Endothelial cell of umbilical vein (primary cell): ENCODE measurements around the gene RORC. TPM values are rescaled to one million over a fixed set of nuclear protein-coding genes. Genes with fewer than 3 reads are reported as not detected.

Experiments
- BruUV-seq: library from RNA; stranded (reverse); fragments of 400-500 nt; replicated peaks from 2 replicates; lab custom pipeline; 2021; lab: Mats Ljungman, UMichigan
- CTCF ChIA-PET: fragments of 300-600, 350-600 bp; sonication (Branson Sonifier 250); formaldehyde crosslinking; loops from one replicate; lab custom pipeline; 2021; ENCODE audit warnings: antibody characterized with exemption, inconsistent platforms; lab: Charles Lee
- POLR2A ChIA-PET: fragments of 300-600, 350-600 bp; sonication (Branson Sonifier 250); formaldehyde crosslinking; loops from one replicate; lab custom pipeline; 2021; ENCODE audit warnings: antibody characterized with exemption, inconsistent platforms; lab: Charles Lee
- DNase-seq: peaks from one replicate; pipeline ENCODE4 v3.0.0-alpha.2; 2011; ENCODE audit warnings: low read depth, low spot score
- FAIRE-seq: peaks from 2 replicates; lab custom pipeline; 2011; peaks lifted over from hg19 to GRCh38; lab: Jason Lieb, UNC
- H2AFZ ChIP-seq: 2 replicates; pipeline ENCODE4 v1.6.0; 2012; ENCODE audit warnings: low read depth, low read length, control low read depth, inconsistent platforms
- H3K27ac ChIP-seq: 2 replicates; pipeline ENCODE4 v1.5.1; 2011; ENCODE audit warnings: low read depth, mild to moderate bottlenecking, control low read depth, low read length, moderate library complexity; ENCODE audit not compliant: insufficient read depth
- H3K27me3 ChIP-seq, 2 experiments: 2 replicates each; pipeline versions ENCODE4 v1.6.0 to v1.6.1; 2011; ENCODE audit warnings: low read length in 2 of 2, mixed read lengths in 1 of 2; ENCODE audit not compliant: control insufficient read depth in 2 of 2, insufficient read depth in 2 of 2
- H3K36me3 ChIP-seq, 2 experiments: 2 replicates in 1 of 2; 3 replicates in 1 of 2; pipeline ENCODE4 v1.5.1; 2011; ENCODE audit warnings: low read length in 2 of 2, mild to moderate bottlenecking in 1 of 2, moderate library complexity in 1 of 2; ENCODE audit not compliant: control insufficient read depth in 2 of 2, insufficient read depth in 2 of 2; ENCODE audit errors: extremely low read depth in 1 of 2
- H3K4me1 ChIP-seq: 3 replicates; pipeline ENCODE4 v1.5.1; 2011; ENCODE audit warnings: mild to moderate bottlenecking, low read length; ENCODE audit not compliant: control insufficient read depth, insufficient read depth; ENCODE audit errors: extremely low read depth
- H3K4me2 ChIP-seq: 2 replicates; pipeline ENCODE4 v1.6.1; 2011; ENCODE audit warnings: low read length, control low read depth, mixed read lengths; ENCODE audit not compliant: insufficient read depth
- H3K4me3 ChIP-seq, 3 experiments: fragments of 200-600 bp in 1 of 3; sonication (generic), shearing (Covaris generic) in 1 of 3; replicated peaks in 1 of 3; 2 replicates each; pipeline ENCODE4 v1.5.1; 2011 to 2016; ENCODE audit warnings: control low read depth in 3 of 3, low read length in 3 of 3, mild to moderate bottlenecking in 2 of 3, inconsistent platforms in 1 of 3, low read depth in 1 of 3, moderate library complexity in 1 of 3; ENCODE audit not compliant: insufficient read depth in 1 of 3
- H3K79me2 ChIP-seq: 2 replicates; pipeline ENCODE4 v1.6.0; 2012; ENCODE audit warnings: low read length, inconsistent platforms; ENCODE audit not compliant: control insufficient read depth, insufficient read depth
- H3K9ac ChIP-seq: replicated peaks from 2 replicates; pipeline ENCODE3; 2011; ENCODE audit warnings: low read length, control low read depth; ENCODE audit not compliant: insufficient read depth; ENCODE audit errors: extremely low read depth
- H3K9me1 ChIP-seq: replicated peaks from 3 replicates; pipeline ENCODE4 v1.6.0; 2011; ENCODE audit warnings: mild to moderate bottlenecking, low read length; ENCODE audit not compliant: control insufficient read depth, insufficient read depth; ENCODE audit errors: extremely low read depth
- H3K9me3 ChIP-seq: replicated peaks from 2 replicates; pipeline ENCODE4 v1.5.1; 2012; ENCODE audit warnings: low read length, inconsistent platforms; ENCODE audit not compliant: control insufficient read depth, insufficient read depth
- H4K20me1 ChIP-seq: replicated peaks from 2 replicates; pipeline ENCODE3; 2011; ENCODE audit warnings: mild to moderate bottlenecking, low read length; ENCODE audit not compliant: control insufficient read depth, insufficient read depth; ENCODE audit errors: extremely low read depth
- EZH2 ChIP-seq: IDR thresholded peaks from 2 replicates; pipeline ENCODE4 v1.6.1; 2012; ENCODE audit warnings: borderline replicate concordance, low read depth, mild to moderate bottlenecking, moderate library complexity, low read length, inconsistent platforms; ENCODE audit not compliant: severe bottlenecking
- FOS ChIP-seq: IDR thresholded peaks from 2 replicates; pipeline ENCODE4 v1.6.1; 2011; ENCODE audit warnings: mild to moderate bottlenecking, low read length, moderate library complexity, borderline replicate concordance; ENCODE audit not compliant: insufficient read depth
- GATA2 ChIP-seq: IDR thresholded peaks from 2 replicates; pipeline ENCODE4 v1.7.0; 2011; ENCODE audit warnings: low read depth, mild to moderate bottlenecking, moderate library complexity, mixed read lengths, low read length; ENCODE audit not compliant: insufficient read length, insufficient read depth
- JUN ChIP-seq: IDR thresholded peaks from 2 replicates; pipeline ENCODE4 v1.6.1; 2011; ENCODE audit warnings: borderline replicate concordance, low read depth; ENCODE audit not compliant: insufficient read length, insufficient read depth
- MYC ChIP-seq: IDR thresholded peaks from one replicate; pipeline ENCODE4 v1.6.1; 2011; ENCODE audit warnings: mild to moderate bottlenecking, low read depth, low read length
- POLR2A ChIP-seq: IDR thresholded peaks from 2 replicates; pipeline ENCODE4 v1.6.1; 2012; ENCODE audit warnings: low read depth, mild to moderate bottlenecking, control low read depth, low read length
- POLR2AphosphoS5 ChIP-seq: IDR thresholded peaks from 2 replicates; pipeline ENCODE4 v1.6.1; 2012; ENCODE audit warnings: low read depth, mild to moderate bottlenecking, control low read depth, low read length, moderate library complexity; ENCODE audit not compliant: insufficient read depth
- dilution Hi-C: fragments of 300-500 bp; cut with MboI; formaldehyde crosslinking; loops from one replicate; pipeline ENCODE4 v1.15.0; 2019; ENCODE audit warnings: low sequenced_read_pairs; ENCODE audit not compliant: extremely low pct_ligation_motif_present
- intact Hi-C: fragments of 100-400 bp; cut with micrococcal nuclease; formaldehyde crosslinking; loops from one replicate; pipeline ENCODE4 v1.10.0; 2022
- polyA plus RNA-seq, 4 experiments: library from polyadenylated mRNA; depleted of rRNA in 3 of 4; stranded (reverse) in 3 of 4; unstranded in 1 of 4; fragments of >200 nt; gene quantifications; 2 replicates each; pipeline versions ENCODE4 v1.2.1 to v1.2.3, GENCODE V29; 2011 to 2012; ENCODE audit warnings: missing spikeins in 1 of 4
- total RNA-seq: library from RNA; stranded (reverse); gene quantifications from 2 replicates; pipeline ENCODE4 v1.2.3, GENCODE V29; 2021
- TF ChIP-seq, protein P1 (sequence below): IDR thresholded peaks from 2 replicates; pipeline ENCODE4 v1.6.1; 2011; ENCODE audit not compliant: insufficient read depth, insufficient read length
- TF ChIP-seq, protein P2 (sequence below), 2 donors: IDR thresholded peaks; 1 replicate in 1 of 2; 2 replicates in 1 of 2; pipeline ENCODE4 v1.5.1; 2011; ENCODE audit warnings: low read length in 2 of 2, mild to moderate bottlenecking in 2 of 2, moderate library complexity in 2 of 2, control low read depth in 1 of 2, inconsistent platforms in 1 of 2, low read depth in 1 of 2; ENCODE audit not compliant: insufficient read depth in 1 of 2; ENCODE audit errors: extremely low read depth in 1 of 2

The RORC gene
- total and polyA plus RNA-seq, 2 donors (not counting 3 experiments of a cell fraction or from before 2014, with no cell fraction given): not detected

DNA sequence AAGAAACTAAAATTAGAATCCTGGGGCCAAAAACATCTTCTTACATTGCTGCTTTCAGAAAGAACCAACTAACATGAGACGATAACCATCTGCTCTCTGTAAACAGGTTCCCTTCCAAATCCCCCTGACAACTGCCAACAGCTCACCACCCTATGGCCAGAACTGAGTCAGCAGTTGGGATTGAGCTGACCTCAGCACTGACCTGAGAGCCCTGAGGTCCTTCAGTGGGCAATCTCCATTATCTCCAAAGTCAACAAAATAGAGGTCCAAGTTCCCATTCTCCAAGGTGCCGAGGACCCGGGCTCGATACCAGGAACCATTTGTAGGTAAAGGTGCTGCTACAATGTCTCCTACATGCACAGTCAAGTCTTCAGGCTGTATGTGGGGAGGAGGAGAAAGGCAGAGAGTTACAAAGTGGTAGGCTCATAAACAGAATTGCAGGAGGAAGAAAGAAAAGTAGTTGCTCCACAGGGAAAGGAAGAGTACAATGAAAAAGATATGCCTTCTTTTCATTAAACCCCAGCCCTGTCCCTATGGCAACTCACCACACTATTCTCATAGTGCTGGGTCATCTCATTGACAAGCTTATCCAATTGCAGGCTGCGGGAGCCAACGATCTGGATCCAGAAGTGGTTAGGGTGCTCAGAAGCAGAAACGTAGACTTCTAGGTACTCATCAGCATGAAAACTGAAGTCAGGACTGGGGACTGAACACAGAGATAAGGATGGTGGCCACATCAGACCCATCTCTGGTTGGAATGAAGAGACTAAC is 55.5 kb downstream of the RORC start:
- H3K27ac ChIP-seq: no peak overlapping the region
- no peak overlapping the region for H3K4me2 ChIP-seq
- intact Hi-C loops (no loop called here), dilution Hi-C loops (no loop called here)
- no peaks in the 10 kb centered on the region for H3K9me1 ChIP-seq
- H3K9ac ChIP-seq: no peak overlapping the region
- H2AFZ ChIP-seq: no peak overlapping the region
- ChIA-PET POLR2A (no interaction called here), CTCF (interaction anchor here (1.2 to 1.7 kb wide), 2 partner anchors 13 to 31 kb away, joined by 3 to 6 read pairs; no protein-coding TSS in a partner anchor)
- no peak overlapping the region for H3K4me3 ChIP-seq
- H3K27me3 ChIP-seq: no peaks in the 10 kb centered on the region
- no peaks in the 10 kb centered on the region for H4K20me1 ChIP-seq
- no peak for FAIRE-seq
- no peaks in the 10 kb centered on the region for H3K79me2 ChIP-seq
- H3K4me1 ChIP-seq: no peaks in the 10 kb centered on the region
- no peaks in the 10 kb centered on the region for H3K36me3 ChIP-seq
- no peaks in the 10 kb centered on the region for H3K9me3 ChIP-seq
- no TSS peak for BruUV-seq
- no peak for DNase-seq
- TF ChIP-seq POLR2AphosphoS5 (no peak), FOS (no peak), MYC (no peak), EZH2 (no peak), JUN (no peak), GATA2 (no peak), POLR2A (no peak)
- TF ChIP-seq, protein P1, sequence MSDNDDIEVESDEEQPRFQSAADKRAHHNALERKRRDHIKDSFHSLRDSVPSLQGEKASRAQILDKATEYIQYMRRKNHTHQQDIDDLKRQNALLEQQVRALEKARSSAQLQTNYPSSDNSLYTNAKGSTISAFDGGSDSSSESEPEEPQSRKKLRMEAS: no peak
- TF ChIP-seq, protein P2, sequence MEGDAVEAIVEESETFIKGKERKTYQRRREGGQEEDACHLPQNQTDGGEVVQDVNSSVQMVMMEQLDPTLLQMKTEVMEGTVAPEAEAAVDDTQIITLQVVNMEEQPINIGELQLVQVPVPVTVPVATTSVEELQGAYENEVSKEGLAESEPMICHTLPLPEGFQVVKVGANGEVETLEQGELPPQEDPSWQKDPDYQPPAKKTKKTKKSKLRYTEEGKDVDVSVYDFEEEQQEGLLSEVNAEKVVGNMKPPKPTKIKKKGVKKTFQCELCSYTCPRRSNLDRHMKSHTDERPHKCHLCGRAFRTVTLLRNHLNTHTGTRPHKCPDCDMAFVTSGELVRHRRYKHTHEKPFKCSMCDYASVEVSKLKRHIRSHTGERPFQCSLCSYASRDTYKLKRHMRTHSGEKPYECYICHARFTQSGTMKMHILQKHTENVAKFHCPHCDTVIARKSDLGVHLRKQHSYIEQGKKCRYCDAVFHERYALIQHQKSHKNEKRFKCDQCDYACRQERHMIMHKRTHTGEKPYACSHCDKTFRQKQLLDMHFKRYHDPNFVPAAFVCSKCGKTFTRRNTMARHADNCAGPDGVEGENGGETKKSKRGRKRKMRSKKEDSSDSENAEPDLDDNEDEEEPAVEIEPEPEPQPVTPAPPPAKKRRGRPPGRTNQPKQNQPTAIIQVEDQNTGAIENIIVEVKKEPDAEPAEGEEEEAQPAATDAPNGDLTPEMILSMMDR (IDR thresholded peaks at IDR 0.05; ENCODE audit: extremely low read depth in 1 of 2, insufficient read depth in 1 of 2, low read depth in 1 of 2, low read length in 2 of 2): no peak
